GM19438 (cell line): ENCODE data around the gene CENPH.
"Not testable (repeated sequence)": the region's sequence is repeated elsewhere in the genome, so short reads cannot be mapped to it uniquely, and the experiment has no call there.

Source experiments
- ATAC-seq: cut with Tn5 transposase; IDR thresholded peaks from one replicate; pipeline ENCODE4 v1.9.1; 2021; ENCODE audit warnings: low read depth; ENCODE audit not compliant: unreplicated experiment

CENPH gene

GRCh38 chr5:69189162-69190086, at the start of gene CENPH:
Gene CENPH, plus strand, starts transcription at chr5:69189583. Its CDS starts 52 bp downstream, at chr5:69189635.
- peak; percentile 96 for ATAC-seq

- not testable (repeated sequence) for ATAC-seq
These were observed 49.1 kb upstream of the CENPH start for GRCh38 chr5:69140239-69140638.

GRCh38 chr5:69140827-69141226, 48.6 kb upstream of the CENPH start:
- ATAC-seq, result no peak

- ATAC-seq, result not testable (repeated sequence)
These were observed 40.8 kb upstream of the CENPH start for GRCh38 chr5:69148576-69148975.

GRCh38 chr5:69148981-69149675, 40.3 kb upstream of the CENPH start:
- no peak for ATAC-seq

- ATAC-seq, result no peak
These were observed 39.7 kb upstream of the CENPH start for GRCh38 chr5:69149676-69150010.

GRCh38 chr5:69152731-69153130, 36.7 kb upstream of the CENPH start:
- no peak for ATAC-seq

GRCh38 chr5:69156456-69156855, 32.9 kb upstream of the CENPH start:
- ATAC-seq, result no peak

- no peak for ATAC-seq
These were observed 31.3 kb upstream of the CENPH start for GRCh38 chr5:69158039-69158438.

- ATAC-seq, result no peak
These were observed 28.7 kb upstream of the CENPH start for GRCh38 chr5:69160651-69161050.

- peak; percentile 99 for ATAC-seq
These were observed 22.5 kb upstream of the CENPH start, which contains the start of gene CCNB1 for GRCh38 chr5:69166686-69167492. Gene CCNB1, plus strand, starts transcription at chr5:69167150. Its CDS starts 113 bp downstream, at chr5:69167263.

- ATAC-seq, result peak; percentile 7
These were observed 21.9 kb upstream of the CENPH start for GRCh38 chr5:69167493-69167855.

GRCh38 chr5:69167929-69168328, 21.5 kb upstream of the CENPH start:
- ATAC-seq, result no peak

- ATAC-seq, result no peak
These were observed 18.9 kb upstream of the CENPH start for GRCh38 chr5:69170495-69170894.

- ATAC-seq, result no peak
These were observed 18.4 kb upstream of the CENPH start for GRCh38 chr5:69170969-69171368.

- ATAC-seq, result not testable (repeated sequence)
These were observed 7.6 kb upstream of the CENPH start for GRCh38 chr5:69181659-69182293.

- no peak for ATAC-seq
These were observed 4.8 kb upstream of the CENPH start for GRCh38 chr5:69184621-69185020.

GRCh38 chr5:69187342-69187741, 2.0 kb upstream of the CENPH start:
- ATAC-seq, result no peak

- no peak for ATAC-seq
These were observed 597 bp upstream of the CENPH start for GRCh38 chr5:69188811-69189161.

- ATAC-seq, result no peak
These were observed 13.1 kb downstream of the CENPH start for GRCh38 chr5:69202497-69202896.
